ENCODE data around the gene BRIP1. TPM values are rescaled to one million over a fixed set of nuclear protein-coding genes. Genes with fewer than 3 reads are reported as not detected.

Gene BRIP1
- total RNA-seq, 1 experiment from 2014 or later: 4.7 TPM

- CTCF ChIA-PET: interaction anchor here (0.7 to 1.2 kb wide), 2 partner anchors 68 to 120 kb away, joined by 3 to 5 read pairs; no protein-coding TSS in a partner anchor
- BruUV-seq (replicated peaks): no TSS peak
- no peaks in the 10 kb centered on the region for H3K36me3 Mint-ChIP-seq (ENCODE audit: insufficient read depth, unreplicated experiment)
Measured at GRCh38 chr17:61713035-61713434, 150.3 kb downstream of the BRIP1 start.

DNA sequence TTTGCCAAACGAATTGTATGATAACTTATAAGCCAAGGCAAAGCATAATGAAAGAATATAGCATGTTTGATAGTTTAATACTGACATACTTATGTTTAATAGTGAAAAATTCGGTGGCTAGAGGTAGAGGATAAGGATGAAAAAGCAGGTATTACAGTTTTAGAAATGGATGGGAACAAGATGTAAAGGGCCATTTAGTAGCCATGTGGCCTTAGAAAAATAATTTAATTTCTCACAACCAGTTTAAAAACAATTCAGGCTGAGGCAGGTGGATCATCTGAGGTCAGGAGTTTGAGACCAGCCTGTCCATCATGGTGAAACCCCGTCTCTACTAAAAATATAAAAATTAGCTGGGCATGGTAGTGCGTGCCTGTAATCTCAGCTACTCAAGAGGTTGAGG, 152.8 kb downstream of the BRIP1 start:
- BruUV-seq (replicated peaks): no TSS peak
- Mint-ChIP-seq H3K4me3 (ENCODE audit: unreplicated experiment) (no peak overlapping the region), H3K36me3 (ENCODE audit: insufficient read depth, unreplicated experiment) (no peaks in the 10 kb centered on the region), H3K27ac (ENCODE audit: low read depth, unreplicated experiment) (no peak overlapping the region), H3K4me1 (ENCODE audit: insufficient read depth, unreplicated experiment) (no peaks in the 10 kb centered on the region), H3K27me3 (ENCODE audit: insufficient read depth, unreplicated experiment) (no peaks in the 10 kb centered on the region), H3K9me3 (ENCODE audit: unreplicated experiment) (no peaks in the 10 kb centered on the region)
- intact Hi-C loops (cut with micrococcal nuclease): no loop called here
- DNase-seq (ENCODE audit: unreplicated experiment): no peak
- POLR2A ChIA-PET: no interaction called here
- CTCF ChIA-PET: no interaction called here
- TF ChIP-seq, protein P1, sequence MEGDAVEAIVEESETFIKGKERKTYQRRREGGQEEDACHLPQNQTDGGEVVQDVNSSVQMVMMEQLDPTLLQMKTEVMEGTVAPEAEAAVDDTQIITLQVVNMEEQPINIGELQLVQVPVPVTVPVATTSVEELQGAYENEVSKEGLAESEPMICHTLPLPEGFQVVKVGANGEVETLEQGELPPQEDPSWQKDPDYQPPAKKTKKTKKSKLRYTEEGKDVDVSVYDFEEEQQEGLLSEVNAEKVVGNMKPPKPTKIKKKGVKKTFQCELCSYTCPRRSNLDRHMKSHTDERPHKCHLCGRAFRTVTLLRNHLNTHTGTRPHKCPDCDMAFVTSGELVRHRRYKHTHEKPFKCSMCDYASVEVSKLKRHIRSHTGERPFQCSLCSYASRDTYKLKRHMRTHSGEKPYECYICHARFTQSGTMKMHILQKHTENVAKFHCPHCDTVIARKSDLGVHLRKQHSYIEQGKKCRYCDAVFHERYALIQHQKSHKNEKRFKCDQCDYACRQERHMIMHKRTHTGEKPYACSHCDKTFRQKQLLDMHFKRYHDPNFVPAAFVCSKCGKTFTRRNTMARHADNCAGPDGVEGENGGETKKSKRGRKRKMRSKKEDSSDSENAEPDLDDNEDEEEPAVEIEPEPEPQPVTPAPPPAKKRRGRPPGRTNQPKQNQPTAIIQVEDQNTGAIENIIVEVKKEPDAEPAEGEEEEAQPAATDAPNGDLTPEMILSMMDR (IDR thresholded peaks at IDR 0.05; ENCODE audit: unreplicated experiment): no peak

More at GRCh38 chr17:61713035-61713434, 150.3 kb downstream of the BRIP1 start:
- no peak for DNase-seq (ENCODE audit: unreplicated experiment)
- POLR2A ChIA-PET: no interaction called here
- intact Hi-C loops (cut with micrococcal nuclease): no loop called here
- Mint-ChIP-seq H3K4me3 (ENCODE audit: unreplicated experiment) (no peak overlapping the region), H3K27ac (ENCODE audit: low read depth, unreplicated experiment) (no peak overlapping the region), H3K27me3 (ENCODE audit: insufficient read depth, unreplicated experiment) (no peaks in the 10 kb centered on the region), H3K4me1 (ENCODE audit: insufficient read depth, unreplicated experiment) (no peaks in the 10 kb centered on the region), H3K9me3 (ENCODE audit: unreplicated experiment) (peaks cover 7% of the 10 kb centered on the region)
- TF ChIP-seq, protein P1 (IDR thresholded peaks at IDR 0.05; ENCODE audit: unreplicated experiment): no peak

GRCh38 chr17:61709567-61709966, 153.8 kb downstream of the BRIP1 start:
- Mint-ChIP-seq H3K9me3 (ENCODE audit: unreplicated experiment) (no peaks in the 10 kb centered on the region), H3K27me3 (ENCODE audit: insufficient read depth, unreplicated experiment) (no peaks in the 10 kb centered on the region), H3K4me1 (ENCODE audit: insufficient read depth, unreplicated experiment) (no peaks in the 10 kb centered on the region), H3K4me3 (ENCODE audit: unreplicated experiment) (no peak overlapping the region), H3K27ac (ENCODE audit: low read depth, unreplicated experiment) (no peak overlapping the region), H3K36me3 (ENCODE audit: insufficient read depth, unreplicated experiment) (no peaks in the 10 kb centered on the region)
- no peak for DNase-seq (ENCODE audit: unreplicated experiment)
- TF ChIP-seq, protein P1 (IDR thresholded peaks at IDR 0.05; ENCODE audit: unreplicated experiment): no peak
- CTCF ChIA-PET: no interaction called here
- BruUV-seq (replicated peaks): no TSS peak
- POLR2A ChIA-PET: no interaction called here
- intact Hi-C loops (cut with micrococcal nuclease): loop anchor here (5.0 kb wide), 1 partner anchor 48 kb away; no protein-coding TSS in a partner anchor

GRCh38 chr17:61704935-61705449, 158.3 kb downstream of the BRIP1 start:
- H3K9me3 Mint-ChIP-seq (ENCODE audit: unreplicated experiment): peaks cover 10% of the 10 kb centered on the region
- ChIA-PET POLR2A (interaction anchor here (0.6 to 0.9 kb wide), 2 partner anchors 55 to 282 kb away, joined by 3 read pairs; no protein-coding TSS in a partner anchor), CTCF (no interaction called here)
- TF ChIP-seq, protein P1 (IDR thresholded peaks at IDR 0.05; ENCODE audit: unreplicated experiment): no peak
- BruUV-seq (replicated peaks): no TSS peak
- H3K4me1 Mint-ChIP-seq (ENCODE audit: insufficient read depth, unreplicated experiment): no peaks in the 10 kb centered on the region
- no peak overlapping the region for H3K27ac Mint-ChIP-seq (ENCODE audit: low read depth, unreplicated experiment)
- no peak overlapping the region for H3K4me3 Mint-ChIP-seq (ENCODE audit: unreplicated experiment)
- no peaks in the 10 kb centered on the region for H3K36me3 Mint-ChIP-seq (ENCODE audit: insufficient read depth, unreplicated experiment)
- intact Hi-C loops (cut with micrococcal nuclease): loop anchor here (5.0 kb wide), 1 partner anchor 52 kb away; no protein-coding TSS in a partner anchor
- no peaks in the 10 kb centered on the region for H3K27me3 Mint-ChIP-seq (ENCODE audit: insufficient read depth, unreplicated experiment)
- DNase-seq (ENCODE audit: unreplicated experiment): no peak
